Subcutaneous adipose tissue (tissue), 4 donors: Measurements from ENCODE around the gene LLGL2. TPM values are rescaled to one million over a fixed set of nuclear protein-coding genes. Genes with fewer than 3 reads are reported as not detected.

ENCODE experiments used
- CTCF ChIP-seq: fragments of 450-650 bp; IDR thresholded peaks from one replicate; pipeline ENCODE4 v1.5.1; 2016; ENCODE audit warnings: low read depth, mild to moderate bottlenecking, control low read depth, antibody characterized with exemption, moderate library complexity
- total RNA-seq, 4 donors: library from RNA; depleted of rRNA; stranded (reverse); fragments of >200 nt; gene quantifications; one replicate each; pipeline ENCODE4 v1.1.0, GENCODE V29; 2016

LLGL2 gene
- total RNA-seq, 4 donors from 2014 or later, result 2.0 to 7.3 (median 3.5) TPM

- TF ChIP-seq CTCF, result no peak
These were observed 64.8 kb downstream of the LLGL2 start for GRCh38 chr17:75590314-75590761.

- TF ChIP-seq CTCF, result no peak
These were observed 65.6 kb downstream of the LLGL2 start for GRCh38 chr17:75590849-75591721.

GRCh38 chr17:75591722-75592302 is 66.3 kb downstream of the LLGL2 start:
- TF ChIP-seq CTCF, result no peak

GRCh38 chr17:75592348-75593020 is 67.0 kb downstream of the LLGL2 start:
- TF ChIP-seq CTCF, result no peak

GRCh38 chr17:75594499-75595283 is 69.2 kb downstream of the LLGL2 start:
- no peak for TF ChIP-seq CTCF

- TF ChIP-seq CTCF, result no peak
These were observed 69.9 kb downstream of the LLGL2 start for GRCh38 chr17:75595284-75595919.
